Astrocyte (in vitro differentiated cells and primary cell): ENCODE results near the gene IQSEC3.

Source experiments
- CTCF ChIP-seq: IDR thresholded peaks from 2 replicates; pipeline ENCODE4 v1.5.1; 2011; ENCODE audit warnings: low read depth, mild to moderate bottlenecking, inconsistent platforms, low read length, moderate library complexity; ENCODE audit not compliant: insufficient read depth
- EZH2 ChIP-seq: IDR thresholded peaks from 2 replicates; pipeline ENCODE4 v1.6.1; 2012; ENCODE audit warnings: mild to moderate bottlenecking, low read length, inconsistent platforms; ENCODE audit not compliant: insufficient read depth

- no peak for TF ChIP-seq CTCF
- no peak for TF ChIP-seq EZH2
These were observed 128.6 kb downstream of the IQSEC3 start for GRCh38 chr12:195156-195555.
